Thoracic aorta (tissue), 2 donors: ENCODE results near the gene NOL7. TPM values are rescaled to one million over a fixed set of nuclear protein-coding genes. Genes with fewer than 3 reads are reported as not detected.

Experiments used
- ATAC-seq: fragments of 150-250 bp; one replicate; pipeline ENCODE4 v1.8.0; 2017; ENCODE audit warnings: low read depth; ENCODE audit not compliant: insufficient number of reproducible peaks, low FRiP score
- DNase-seq: peaks from one replicate; pipeline ENCODE4 v3.0.0-alpha.2; 2020; ENCODE audit warnings: low spot score
- H3K27ac ChIP-seq, 2 donors: fragments of 200-600 bp; sonication (generic); 1 replicate in 1 of 2; 2 replicates in 1 of 2; pipeline ENCODE4 v1.5.1; 2016; ENCODE audit warnings: mild to moderate bottlenecking in 2 of 2, moderate library complexity in 2 of 2
- H3K27me3 ChIP-seq: fragments of 200-600 bp; sonication (generic); replicated peaks from 2 replicates; pipeline ENCODE4 v1.6.0; 2016; ENCODE audit warnings: mild to moderate bottlenecking; ENCODE audit not compliant: insufficient read depth
- H3K36me3 ChIP-seq: fragments of 200-600 bp; sonication (generic); one replicate; pipeline ENCODE4 v1.5.1; 2016
- H3K4me1 ChIP-seq, 2 donors: fragments of 200-600 bp; sonication (generic); 1 replicate in 1 of 2; 2 replicates in 1 of 2; pipeline versions ENCODE4 v1.5.1 to v1.6.0; 2016; ENCODE audit warnings: low read depth in 2 of 2, mild to moderate bottlenecking in 1 of 2; ENCODE audit not compliant: control insufficient read depth in 1 of 2
- H3K4me3 ChIP-seq: fragments of 200-600 bp; sonication (generic); 2 replicates; pipeline ENCODE4 v1.5.1; 2016; ENCODE audit warnings: mild to moderate bottlenecking
- H3K9me3 ChIP-seq: fragments of 200-600 bp; sonication (generic); 2 replicates; pipeline ENCODE4 v1.5.1; 2016
- CTCF ChIP-seq: fragments of 200-600 bp; sonication (generic); IDR thresholded peaks from one replicate; pipeline ENCODE4 v1.5.1; 2019; ENCODE audit warnings: antibody characterized with exemption
- total RNA-seq, 2 donors: library from RNA; depleted of rRNA; stranded (reverse); fragments of >200 nt; gene quantifications; one replicate each; pipeline versions ENCODE4 v1.1.0 to v1.2.3, GENCODE V29; 2016

The NOL7 gene
- total RNA-seq, 2 donors from 2014 or later = 75.3 to 96.0 TPM

- peak overlapping the region; percentile 92 to 95 for H3K27ac ChIP-seq
- H3K4me1 ChIP-seq = peaks cover 0 to 7% of the 10 kb centered on the region in 2 donors
- no peak for TF ChIP-seq CTCF
- no peaks in the 10 kb centered on the region for H3K9me3 ChIP-seq
- no peaks in the 10 kb centered on the region for H3K36me3 ChIP-seq
- H3K27me3 ChIP-seq = no peaks in the 10 kb centered on the region
- DNase-seq = no peak
- H3K4me3 ChIP-seq = peak overlapping the region; percentile 100
- ATAC-seq = no peak
These were observed 42.0 kb upstream of the NOL7 start for GRCh38 chr6:13572951-13573654.

GRCh38 chr6:13573669-13574110 lies 41.4 kb upstream of the NOL7 start:
- Histone ChIP-seq H3K4me3 (peak overlapping the region; percentile 100), H3K9me3 (no peaks in the 10 kb centered on the region), H3K27ac (peak overlapping the region; percentile 92 to 95), H3K36me3 (no peaks in the 10 kb centered on the region), H3K4me1 (peaks cover 0 to 7% of the 10 kb centered on the region in 2 donors), H3K27me3 (no peaks in the 10 kb centered on the region)
- no peak for TF ChIP-seq CTCF
- DNase-seq (no peak), ATAC-seq (no peak)

- H3K9me3 ChIP-seq = no peaks in the 10 kb centered on the region
These were observed 41.0 kb upstream of the NOL7 start for GRCh38 chr6:13574149-13574570.

GRCh38 chr6:13574571-13575376 lies 40.4 kb upstream of the NOL7 start, which contains the start of gene SIRT5:
Gene SIRT5 (plus strand): TSS chr6:13574601. CDS start chr6:13584111, 9,510 bp downstream.
- peak; percentile 27 for DNase-seq
- H3K9me3 ChIP-seq = no peaks in the 10 kb centered on the region
- H3K4me3 ChIP-seq = peak within 1 kb of the TSS; percentile 100
- TF ChIP-seq CTCF = no peak
- H3K27ac ChIP-seq = peak within 1 kb of the TSS; percentile 92 to 95
- peaks cover 0 to 7% of the 10 kb centered on the region in 2 donors for H3K4me1 ChIP-seq
- no peaks in the 10 kb centered on the region for H3K27me3 ChIP-seq
- no peaks in the 10 kb centered on the region for H3K36me3 ChIP-seq
- peak; percentile 49 for ATAC-seq

More at GRCh38 chr6:13574149-13574570, 41.0 kb upstream of the NOL7 start:
- Histone ChIP-seq H3K4me1 (peaks cover 0 to 7% of the 10 kb centered on the region in 2 donors), H3K27ac (peak overlapping the region; percentile 92 to 95), H3K27me3 (no peaks in the 10 kb centered on the region), H3K36me3 (no peaks in the 10 kb centered on the region), H3K4me3 (peak overlapping the region; percentile 100)
- ATAC-seq (peak; percentile 88), DNase-seq (peak; percentile 64)
- TF ChIP-seq CTCF = peak; percentile 53

- peak; percentile 77 for TF ChIP-seq CTCF
- H3K27me3 ChIP-seq = no peaks in the 10 kb centered on the region
- H3K4me1 ChIP-seq = peaks cover 0 to 7% of the 10 kb centered on the region in 2 donors
- peaks cover 2% of the 10 kb centered on the region for H3K36me3 ChIP-seq
- DNase-seq (no peak), ATAC-seq (no peak)
- H3K27ac ChIP-seq = peak overlapping the region; percentile 92 to 95
- H3K4me3 ChIP-seq = peak overlapping the region; percentile 100
- H3K9me3 ChIP-seq = no peaks in the 10 kb centered on the region
These were observed 39.8 kb upstream of the NOL7 start for GRCh38 chr6:13575377-13575775.
